NCI-H460 (cell line): ENCODE results near the gene PYCR2. TPM values are rescaled to one million over a fixed set of nuclear protein-coding genes. Genes with fewer than 3 reads are reported as not detected.
"Not testable (repeated sequence)": the region's sequence is repeated elsewhere in the genome, so short reads cannot be mapped to it uniquely, and the experiment has no call there.

ENCODE experiments used
- DNase-seq: peaks from one replicate; pipeline ENCODE4 v3.0.0-alpha.2; 2016; ENCODE audit warnings: low read depth; ENCODE audit errors: extremely low read depth
- total RNA-seq: library from RNA; depleted of rRNA; stranded (reverse); fragments of >200 nt; shearing (Covaris generic); gene quantifications from 2 replicates; pipeline ENCODE4 v1.2.3, GENCODE V29; 2014

The PYCR2 gene
- total RNA-seq, 1 experiment from 2014 or later = 114 TPM

DNA sequence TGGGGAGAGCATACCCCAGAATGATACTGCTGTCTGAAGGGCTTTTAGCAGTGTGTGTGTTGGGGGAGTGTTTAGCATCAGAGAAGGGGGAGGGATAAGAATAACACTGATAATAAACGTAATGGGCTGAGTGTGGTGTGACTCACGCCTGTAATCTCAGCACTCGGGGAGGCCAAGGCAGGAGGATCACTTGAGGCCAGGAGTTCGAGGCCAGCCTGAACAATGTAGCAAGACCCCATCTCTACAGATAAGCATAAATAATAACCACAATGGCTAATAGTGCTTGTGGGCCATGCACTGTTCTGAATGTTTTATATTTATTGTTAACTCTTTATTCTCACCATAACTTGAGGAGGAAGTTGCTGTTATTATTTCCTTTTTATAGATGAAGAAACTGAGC, 19.5 kb upstream of the PYCR2 start:
- DNase-seq = no peak

DNA sequence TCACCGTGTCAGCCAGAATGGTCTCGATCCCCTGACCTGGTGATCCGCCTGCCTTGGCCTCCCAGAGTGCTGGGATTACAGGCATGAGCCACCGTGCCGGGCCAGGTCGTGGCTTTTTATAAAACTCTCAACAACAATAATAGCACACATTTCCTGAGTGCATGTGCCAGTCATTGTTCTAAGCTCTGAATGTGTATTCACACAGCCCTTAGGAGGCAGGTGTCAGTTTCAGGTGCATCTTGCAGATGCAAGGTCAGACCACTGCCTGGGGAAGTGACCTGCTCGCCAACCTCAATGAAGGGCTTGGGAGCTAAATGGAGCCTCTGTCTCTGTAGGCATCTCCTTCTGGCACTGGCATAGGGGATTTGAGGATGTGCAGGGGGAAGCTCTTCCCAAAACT, 18.5 kb upstream of the PYCR2 start:
- DNase-seq = no peak

DNA sequence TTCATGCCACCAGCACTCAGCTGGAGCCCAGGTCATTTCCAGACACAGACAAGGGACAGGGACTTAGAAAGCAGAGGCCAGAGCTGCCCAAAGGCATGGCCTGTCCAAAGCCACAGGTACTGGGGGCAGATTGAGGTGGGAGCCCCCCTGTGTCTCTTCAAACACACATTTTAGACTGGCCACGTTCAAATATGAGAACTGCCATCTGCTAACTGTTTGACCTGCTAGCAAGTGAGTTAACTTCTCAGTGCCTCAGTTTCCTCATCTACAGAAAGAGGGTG, 17.8 kb upstream of the PYCR2 start:
- no peak for DNase-seq

DNA sequence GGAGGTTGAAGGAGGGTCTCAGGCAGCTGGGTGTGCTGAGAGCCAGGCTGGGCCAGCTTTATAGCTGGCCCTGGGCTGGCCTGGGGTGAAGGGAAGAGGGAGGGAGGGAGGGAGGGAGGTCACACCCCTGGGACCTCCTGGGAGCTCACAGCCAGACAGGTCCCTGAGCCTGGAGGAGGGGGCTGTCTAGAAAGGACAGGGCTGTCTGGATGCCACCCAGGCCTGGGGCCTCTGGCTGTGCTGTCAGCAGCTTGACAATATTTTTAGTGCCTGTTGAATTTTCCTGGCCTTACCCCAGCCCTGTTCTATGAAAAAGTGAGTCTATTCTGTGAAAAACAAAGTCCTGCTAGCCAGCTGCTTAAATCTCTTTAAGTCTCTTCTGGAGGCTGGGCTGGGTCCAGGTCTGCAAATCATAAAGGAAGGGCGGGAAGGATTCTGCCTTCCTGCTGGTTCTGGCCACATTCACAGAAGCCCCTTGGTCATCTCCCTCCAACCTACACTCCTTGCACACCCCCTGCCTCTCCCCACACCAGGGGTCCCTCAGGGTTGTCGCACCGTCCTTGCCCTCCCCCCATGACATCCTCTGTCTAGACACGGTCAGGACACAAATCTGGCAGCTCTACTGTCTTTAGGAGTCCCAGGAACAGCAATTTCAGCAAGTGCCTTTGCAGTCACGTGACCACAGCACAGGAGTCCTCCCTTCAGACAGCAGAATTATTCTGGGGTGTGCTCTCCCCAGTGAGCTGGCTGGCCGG, 17.3 kb upstream of the PYCR2 start, which contains the start of gene LEFTY2:
Gene LEFTY2, minus strand, starts transcription at position 34 of the 755 bp plus-strand sequence. CDS start 80 bp downstream, outside the sequence.
- no peak for DNase-seq

DNA sequence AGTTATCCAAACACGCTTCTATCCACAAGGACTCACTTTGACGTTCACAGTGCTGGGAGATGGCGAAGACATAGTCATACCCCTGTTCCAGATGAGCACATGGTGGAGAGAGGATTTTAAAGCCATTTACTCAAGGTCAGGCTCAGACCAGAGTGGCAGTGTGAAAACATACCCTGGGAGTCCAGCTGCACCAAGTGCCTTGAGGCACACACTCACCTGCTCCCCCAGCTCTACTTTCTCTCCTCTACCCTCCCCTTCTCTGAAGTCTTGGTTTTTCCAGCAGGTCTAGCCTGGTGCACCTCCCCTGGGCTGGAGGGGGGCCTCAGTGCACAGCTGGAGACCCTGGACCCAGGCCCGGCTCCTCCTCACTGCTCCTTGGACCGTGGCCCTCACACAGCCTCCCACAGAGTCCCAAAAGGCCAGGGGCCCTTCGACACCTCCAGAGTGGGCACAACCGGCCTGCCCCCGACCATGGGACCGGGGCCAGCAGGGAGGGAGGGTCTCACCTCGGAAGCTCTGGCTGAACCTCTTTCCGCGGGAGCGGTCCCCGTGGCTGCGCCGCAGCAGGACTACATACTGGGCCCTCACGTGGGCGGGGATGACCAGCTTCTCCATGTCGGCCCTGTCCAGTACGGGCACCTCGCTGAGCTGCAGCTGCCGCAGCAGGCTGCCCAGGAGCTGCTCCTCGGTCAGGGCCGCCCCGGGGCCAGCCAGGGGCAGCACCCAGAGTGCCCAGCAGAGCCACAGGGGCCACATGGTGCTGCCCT, 16.5 kb upstream of the PYCR2 start:
- DNase-seq = no peak

DNA sequence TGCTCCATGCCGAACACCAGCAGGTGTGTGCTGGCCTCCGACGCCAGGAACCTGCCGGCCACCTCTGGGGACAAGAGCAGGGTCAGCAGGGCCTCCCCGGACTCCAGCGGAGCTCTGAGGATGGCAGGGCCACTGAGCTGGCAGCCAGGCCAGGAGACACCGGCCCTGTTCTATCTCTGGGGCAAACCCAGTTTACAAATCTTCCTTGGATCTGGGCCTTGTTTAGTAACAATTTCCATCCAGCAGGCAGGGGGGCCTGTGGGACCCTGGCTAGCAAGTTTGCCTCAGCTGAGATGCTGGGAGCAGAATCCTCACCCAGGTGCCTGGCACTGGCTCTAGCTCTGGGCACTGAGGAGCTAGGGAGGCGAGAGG, 15.9 kb upstream of the PYCR2 start:
- DNase-seq = not testable (repeated sequence)

DNA sequence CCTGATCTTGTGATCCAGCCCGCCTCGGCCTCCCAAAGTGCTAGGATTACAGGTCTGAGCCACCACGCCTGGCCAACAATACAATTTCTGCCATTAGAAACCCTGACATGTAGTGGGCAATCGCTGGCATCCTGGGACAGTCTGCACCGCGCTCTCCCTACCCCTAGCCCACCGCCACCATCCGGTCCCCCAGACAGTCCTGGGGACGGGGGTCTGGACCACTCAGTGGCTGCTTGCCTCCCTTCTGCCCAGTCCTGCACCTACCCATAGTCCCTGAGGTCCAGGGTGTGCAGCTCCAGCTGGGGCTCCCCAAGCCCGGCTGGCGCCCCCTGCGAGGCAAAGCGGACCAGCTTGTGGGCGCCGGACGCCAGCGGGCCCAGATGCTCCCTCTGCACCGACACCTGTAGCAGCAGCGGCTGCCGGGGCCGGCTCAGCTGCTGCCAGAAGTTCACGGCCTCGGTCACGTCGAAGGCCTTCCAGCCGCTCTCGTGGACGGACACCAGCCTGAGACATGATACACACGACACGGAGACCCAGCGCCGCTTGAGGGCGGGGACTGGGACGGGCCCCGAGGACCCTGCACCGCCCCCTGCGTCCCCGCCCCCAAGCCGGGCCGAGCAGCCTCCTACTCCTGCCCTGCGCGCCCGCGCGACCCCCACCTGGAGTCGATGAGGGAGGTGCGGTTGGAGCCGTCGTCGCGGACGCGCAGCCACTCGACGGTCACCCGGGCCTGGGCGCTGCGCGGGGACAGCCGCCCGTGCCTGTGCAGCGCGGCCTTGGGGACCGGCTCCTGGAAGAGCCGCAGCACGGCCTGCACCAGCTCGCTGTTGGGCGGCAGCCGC, 15.3 kb upstream of the PYCR2 start:
- DNase-seq = not testable (repeated sequence)

DNA sequence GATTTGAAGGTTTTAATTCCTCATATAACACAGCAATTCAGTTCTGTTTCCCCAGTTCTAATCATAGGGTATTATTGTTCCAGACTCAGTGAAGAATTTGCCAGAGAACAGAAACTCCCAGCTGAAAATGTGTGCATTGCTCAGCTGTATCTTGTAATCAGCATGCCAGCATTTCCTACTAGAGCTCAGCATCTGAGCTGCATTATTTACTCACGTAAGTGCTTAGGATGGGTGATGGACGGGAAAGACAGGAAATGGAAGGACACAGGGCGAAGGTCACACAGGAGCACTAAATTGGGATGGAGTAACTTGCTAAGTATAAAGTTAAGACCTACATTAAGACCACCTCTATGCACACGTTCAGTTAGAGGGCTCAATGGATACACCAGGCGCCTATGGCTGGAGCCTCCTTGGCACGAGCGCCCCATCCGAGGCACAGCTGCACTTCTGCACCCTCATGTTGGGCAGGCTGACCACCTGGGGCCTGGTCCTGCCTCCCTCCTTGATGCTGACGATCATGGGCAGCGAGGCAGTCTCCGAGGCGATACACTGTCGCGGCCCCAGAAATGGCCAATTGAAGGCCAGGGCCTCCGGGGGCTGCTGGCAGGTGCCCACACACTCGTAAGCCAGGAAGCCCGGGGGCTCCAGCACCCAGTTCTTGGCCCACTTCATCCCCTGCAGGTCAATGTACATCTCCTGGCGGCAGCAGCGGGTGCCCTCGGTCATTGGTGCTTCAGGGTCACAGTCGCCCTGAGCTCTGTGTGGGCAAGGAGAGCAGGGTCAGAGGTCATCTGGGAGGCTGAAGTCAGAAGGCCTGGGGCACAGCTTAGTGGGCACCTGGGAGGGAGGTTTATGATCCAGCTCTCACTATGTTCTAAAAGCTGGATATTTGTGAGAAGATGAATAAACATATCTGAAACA, 13.3 kb upstream of the PYCR2 start:
- no peak for DNase-seq

DNA sequence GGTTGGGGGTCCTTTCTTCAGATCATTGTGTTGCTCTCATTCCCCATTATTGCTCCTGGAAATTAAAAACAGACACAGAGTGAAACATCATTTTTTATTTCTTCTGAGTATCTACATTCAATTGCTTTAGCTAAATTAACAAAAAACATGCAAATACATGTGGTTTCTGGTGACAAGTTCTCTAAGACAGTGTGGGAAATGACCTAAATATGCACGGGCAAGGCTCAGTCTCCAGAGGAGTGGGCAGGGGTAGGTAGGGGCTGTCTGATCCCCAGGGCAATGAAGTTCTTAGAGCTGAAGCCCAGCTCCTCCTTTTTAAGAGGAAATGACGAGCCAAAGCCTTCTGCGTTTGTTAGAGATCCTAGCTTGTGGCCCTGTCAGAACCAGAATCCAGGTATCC, 12.5 kb upstream of the PYCR2 start:
- DNase-seq = no peak

DNA sequence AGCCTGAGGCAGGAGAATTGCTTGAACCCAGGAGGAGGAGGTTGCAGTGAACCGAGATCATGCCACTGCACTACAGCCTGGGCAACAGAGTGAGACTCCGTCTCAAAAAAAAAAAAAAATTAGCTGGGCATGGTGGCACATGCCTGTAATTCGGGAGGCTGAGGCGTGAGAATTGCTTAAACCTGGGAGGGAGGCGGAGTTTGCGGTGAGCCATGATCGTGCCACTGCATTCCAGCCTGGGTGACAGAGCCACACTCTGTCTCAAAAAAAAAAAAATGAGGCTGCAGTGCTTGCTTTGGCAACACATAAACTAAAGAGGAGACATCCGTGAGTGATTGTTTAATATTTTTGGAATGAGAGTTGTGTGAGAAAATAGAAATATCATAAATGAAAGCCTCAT, 12.0 kb upstream of the PYCR2 start:
- not testable (repeated sequence) for DNase-seq

DNA sequence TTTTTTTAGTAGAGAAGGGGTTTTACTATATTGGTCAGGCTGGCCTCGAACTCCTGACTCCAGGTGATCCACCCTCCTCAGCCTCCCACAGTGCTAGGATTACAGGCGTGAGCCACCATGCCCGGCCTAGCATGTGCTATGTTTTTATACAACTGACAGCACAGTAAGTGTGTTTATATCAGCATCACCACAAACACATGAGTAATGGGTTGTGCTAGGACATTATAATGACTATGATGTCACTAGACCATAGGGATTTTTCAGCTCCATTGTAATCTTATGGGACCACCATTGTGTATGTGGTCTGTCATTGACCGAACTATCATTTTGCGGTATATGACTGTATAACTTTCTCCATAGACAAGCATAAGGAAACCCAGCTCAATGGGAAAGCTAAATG, 10.7 kb upstream of the PYCR2 start:
- no peak for DNase-seq

DNA sequence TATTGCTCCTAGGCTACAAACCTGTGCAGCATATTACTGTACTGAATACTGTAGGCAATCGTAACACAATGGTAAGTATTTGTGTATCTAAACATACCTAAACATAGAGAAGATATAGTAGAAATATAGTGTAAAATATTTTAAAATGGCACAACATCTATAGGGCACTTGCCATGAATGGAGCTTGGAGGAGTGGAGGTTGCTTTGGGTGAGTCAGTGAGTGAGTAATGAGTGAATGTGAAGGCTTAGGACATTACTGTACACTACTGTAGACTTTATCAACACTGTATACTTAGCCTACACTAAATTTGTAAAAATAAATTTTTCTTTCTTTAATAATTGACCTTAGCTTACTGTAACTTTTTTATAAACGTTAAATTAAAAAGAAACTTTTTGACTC, 9.0 kb upstream of the PYCR2 start:
- DNase-seq = no peak

DNA sequence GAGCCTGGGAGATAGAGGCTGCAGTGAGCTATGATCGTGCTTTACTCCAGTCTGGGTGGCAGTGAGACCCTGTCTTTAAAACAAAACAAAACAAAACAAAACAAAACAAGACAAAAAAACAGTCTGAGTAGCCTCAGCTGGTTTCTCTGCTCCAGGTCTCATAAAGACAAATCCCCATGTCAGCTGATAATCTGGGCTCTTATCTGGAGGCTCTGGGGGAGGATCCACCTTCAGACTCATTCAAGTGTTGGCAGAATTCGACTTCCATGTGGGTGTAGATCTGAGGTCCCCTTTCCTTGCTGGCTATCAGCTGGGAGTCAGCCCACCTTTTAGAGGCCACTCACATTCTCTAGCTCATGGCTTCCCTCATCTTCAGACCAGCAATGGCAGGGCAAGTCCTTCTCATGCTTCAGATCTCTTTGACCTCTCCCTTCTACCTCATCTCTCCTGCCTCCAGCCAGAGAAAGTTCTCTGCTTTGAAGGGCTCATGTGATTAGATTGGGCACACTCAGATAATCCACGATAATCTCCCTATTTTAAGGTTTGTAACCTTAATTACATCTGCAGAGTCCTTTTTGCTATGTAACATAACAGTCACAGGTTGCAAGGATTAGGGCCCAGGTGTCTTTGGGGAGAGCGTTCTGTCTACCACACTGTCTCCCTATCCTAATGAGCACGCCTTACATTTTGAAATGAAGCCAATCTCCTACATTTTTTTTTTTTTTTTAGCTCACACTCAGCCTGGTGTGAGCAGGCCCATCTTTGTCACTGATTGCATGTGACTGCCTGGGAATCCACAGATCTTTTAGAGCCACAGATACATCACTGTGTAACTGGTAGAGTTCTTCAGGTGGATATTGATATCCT, 7.5 kb upstream of the PYCR2 start:
- no peak for DNase-seq

DNA sequence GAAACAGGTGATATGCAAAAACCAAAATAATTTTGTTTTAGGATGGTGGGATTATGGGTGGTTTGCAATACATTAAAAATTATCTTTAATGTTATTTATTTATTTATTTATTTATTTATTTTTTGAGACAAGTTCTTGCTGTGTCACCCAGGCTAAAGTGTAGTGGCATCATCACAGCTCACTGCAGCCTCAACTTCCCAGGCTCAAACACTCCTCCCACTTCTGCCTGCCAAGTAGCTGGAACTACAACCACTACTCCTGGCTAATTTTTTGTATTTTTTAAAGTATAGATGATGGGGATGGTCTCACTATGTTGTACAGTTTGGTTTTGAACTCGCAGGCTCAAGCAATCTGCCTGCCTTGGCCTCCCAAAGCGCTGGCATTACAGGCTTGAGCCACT, 6.5 kb upstream of the PYCR2 start:
- no peak for DNase-seq

DNA sequence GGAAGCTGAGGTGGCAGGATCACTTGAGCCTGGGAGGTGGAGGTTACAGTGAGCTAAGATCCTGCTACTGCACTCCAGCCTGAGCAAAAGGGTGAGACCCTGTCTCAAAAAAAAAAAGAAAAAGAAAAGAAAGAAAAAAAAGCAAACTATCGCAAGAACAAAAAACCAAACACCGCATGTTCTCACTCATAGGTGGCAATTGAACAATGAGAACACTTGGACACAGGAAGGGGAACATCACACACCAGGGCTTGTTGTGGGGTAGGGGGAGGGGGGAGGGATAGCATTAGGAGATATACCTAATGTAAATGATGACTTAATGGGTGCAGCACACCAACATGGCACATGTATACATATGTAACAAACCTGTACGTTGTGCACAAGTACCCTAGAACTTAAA, 5.4 kb upstream of the PYCR2 start:
- DNase-seq = not testable (repeated sequence)

DNA sequence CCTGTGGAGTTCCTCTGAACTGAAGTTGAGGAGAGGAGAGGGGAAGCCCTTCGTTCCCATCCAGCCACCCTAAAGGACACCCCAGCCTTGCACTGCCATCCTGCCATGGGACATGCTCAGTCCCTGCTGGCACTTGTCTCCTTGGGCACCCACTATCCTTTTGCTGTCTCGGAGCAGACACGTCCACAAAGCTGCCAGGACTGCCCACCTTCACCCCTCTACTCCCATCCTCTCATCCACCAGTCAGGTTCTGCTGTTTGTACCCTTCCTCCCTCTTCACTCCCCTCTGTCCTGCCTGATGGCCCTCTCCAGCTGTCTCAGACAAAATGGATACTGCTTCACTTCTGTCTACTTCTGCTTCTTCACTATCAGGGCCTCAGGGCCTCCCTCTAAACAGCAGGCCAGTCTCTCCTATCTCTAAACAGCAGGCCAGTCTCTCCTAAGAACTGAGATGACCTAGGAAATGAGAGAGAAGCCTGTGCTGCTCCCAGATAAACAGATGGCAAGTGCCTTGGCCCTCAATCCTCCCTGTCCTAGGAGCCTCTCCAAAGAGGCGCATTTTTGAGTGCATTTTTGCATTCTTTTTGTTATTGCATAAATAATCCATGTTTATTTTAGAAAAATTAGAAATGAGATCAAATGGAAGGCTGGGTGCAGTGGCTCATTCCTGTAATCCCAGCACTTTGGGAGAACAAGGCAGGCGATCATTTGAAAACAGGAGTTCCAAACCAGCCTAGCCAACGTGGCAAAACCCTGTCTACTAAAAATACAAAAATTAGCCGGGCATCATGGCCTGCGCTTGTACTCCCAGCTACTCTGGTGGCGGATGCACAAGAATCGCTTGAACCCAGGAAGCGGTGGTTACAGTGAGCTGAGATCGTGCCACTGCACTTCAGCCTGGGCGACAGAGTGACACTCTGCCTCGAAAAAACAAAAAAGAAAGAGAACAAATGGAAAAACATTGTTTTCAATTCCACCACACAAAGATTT, 4.4 kb upstream of the PYCR2 start:
- DNase-seq = no peak

DNA sequence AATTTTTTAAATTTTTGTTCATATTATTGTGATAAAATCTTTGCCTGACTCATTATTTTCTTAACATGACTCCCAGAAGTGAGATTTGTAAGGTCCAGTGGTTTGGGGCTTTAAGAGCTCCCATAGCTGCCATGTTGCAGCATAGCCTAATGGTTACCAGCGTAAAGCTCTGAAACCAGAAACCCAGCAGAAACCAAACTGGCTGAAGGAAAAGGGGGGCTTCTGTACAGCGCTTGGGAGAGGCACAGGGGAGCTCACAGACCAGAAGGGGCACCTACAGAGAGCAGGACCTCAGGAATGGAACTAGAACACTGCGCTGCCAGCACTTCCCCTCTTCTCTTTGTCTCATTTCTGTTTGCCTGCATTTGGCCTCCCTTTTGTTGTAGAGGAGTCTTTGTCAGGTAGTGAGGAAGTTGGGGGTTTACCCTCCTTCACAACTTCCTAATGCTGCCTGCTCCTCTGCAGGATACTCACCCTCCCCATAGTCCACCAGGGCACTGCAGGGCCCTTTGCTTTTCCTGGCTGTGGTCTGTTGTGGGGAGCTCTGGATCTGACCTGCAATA, 2.6 kb upstream of the PYCR2 start:
- DNase-seq = no peak

DNA sequence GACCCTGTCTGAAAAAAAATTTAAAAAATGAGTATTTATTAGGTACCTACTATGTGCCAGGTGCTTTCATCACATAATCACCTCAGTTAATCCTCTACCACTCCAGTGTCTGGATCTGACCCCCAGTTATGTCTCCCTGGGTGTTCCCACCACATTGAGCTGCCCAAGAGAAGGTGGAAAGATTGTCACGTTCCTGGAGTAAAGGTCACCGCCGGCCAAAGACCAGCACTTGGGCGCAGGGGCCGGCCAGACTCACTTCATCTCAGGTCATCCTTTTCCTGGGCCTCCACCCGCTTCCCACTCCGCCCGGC, 714 bp downstream of the PYCR2 start:
- no peak for DNase-seq
